Pons (tissue), 1 donor: ENCODE data around the gene CFAP77.

Experiments
- DNase-seq: peaks from one replicate; pipeline ENCODE4 v3.0.0-alpha.2; 2016; ENCODE audit warnings: low spot score

Gene CFAP77

GRCh38 chr9:132517815-132518550, 108.0 kb downstream of the CFAP77 start:
- no peak for DNase-seq

- DNase-seq, result no peak
Observed at GRCh38 chr9:132518626-132519025, 108.6 kb downstream of the CFAP77 start.

- DNase-seq, result no peak
Observed at GRCh38 chr9:132519033-132519432, 109.0 kb downstream of the CFAP77 start.

GRCh38 chr9:132520612-132521011, 110.6 kb downstream of the CFAP77 start:
- DNase-seq, result no peak

GRCh38 chr9:132525308-132526023, 115.5 kb downstream of the CFAP77 start:
- DNase-seq, result no peak

GRCh38 chr9:132531195-132531594, 121.2 kb downstream of the CFAP77 start:
- no peak for DNase-seq

- DNase-seq, result no peak
Observed at GRCh38 chr9:132531710-132532570, 121.9 kb downstream of the CFAP77 start.

- DNase-seq, result no peak
Observed at GRCh38 chr9:132534832-132535231, 124.8 kb downstream of the CFAP77 start.

GRCh38 chr9:132536124-132536523, 126.1 kb downstream of the CFAP77 start:
- no peak for DNase-seq

- DNase-seq, result no peak
Observed at GRCh38 chr9:132537352-132537751, 127.3 kb downstream of the CFAP77 start.

GRCh38 chr9:132538071-132538470, 128.1 kb downstream of the CFAP77 start:
- no peak for DNase-seq

- no peak for DNase-seq
Observed at GRCh38 chr9:132539096-132539495, 129.1 kb downstream of the CFAP77 start.

- DNase-seq, result no peak
Observed at GRCh38 chr9:132541051-132541450, 131.0 kb downstream of the CFAP77 start.

GRCh38 chr9:132541870-132542830, 132.1 kb downstream of the CFAP77 start:
- no peak for DNase-seq

- DNase-seq, result no peak
Observed at GRCh38 chr9:132543251-132543650, 133.2 kb downstream of the CFAP77 start.

GRCh38 chr9:132543960-132544359, 133.9 kb downstream of the CFAP77 start:
- no peak for DNase-seq

- DNase-seq, result no peak
Observed at GRCh38 chr9:132545578-132545977, 135.6 kb downstream of the CFAP77 start.

GRCh38 chr9:132546148-132547051, 136.4 kb downstream of the CFAP77 start:
- no peak for DNase-seq

GRCh38 chr9:132547052-132547431, 137.0 kb downstream of the CFAP77 start:
- DNase-seq, result no peak

- no peak for DNase-seq
Observed at GRCh38 chr9:132547436-132547835, 137.4 kb downstream of the CFAP77 start.
